ENCODE measurements around the gene PON3. TPM values are rescaled to one million over a fixed set of nuclear protein-coding genes. Genes with fewer than 3 reads are reported as not detected.

Gene PON3
- total RNA-seq, 1 experiment from 2014 or later, result 1.2 TPM

GRCh38 chr7:95405208-95405607, 9.0 kb upstream of the PON3 start:
- no peak for DNase-seq (ENCODE audit: low read depth, low spot score)
- no peak for ATAC-seq
- no peaks in the 10 kb centered on the region for H3K27me3 ChIP-seq (ENCODE audit: control insufficient read depth, insufficient read depth, low read length)
- H3K4me3 ChIP-seq (ENCODE audit: low read depth in 2 of 2, low read length in 2 of 2), result no peak overlapping the region
- BruUV-seq (replicated peaks), result no TSS peak
- in situ Hi-C loops (cut with HindIII; ENCODE audit: low pct_unique_long_range_greater_than_20kb, low sequenced_read_pairs) (no loop called here), intact Hi-C loops (cut with micrococcal nuclease; ENCODE audit: unreplicated experiment) (no loop called here)
- no peak for TF ChIP-seq POLR2AphosphoS5 (IDR thresholded peaks at IDR 0.05; ENCODE audit: low read depth, low read length)
- no peak for TF ChIP-seq TCF7L2 (IDR thresholded peaks at IDR 0.05; ENCODE audit: low read depth, low read length)
- TF ChIP-seq REST (IDR thresholded peaks at IDR 0.05; ENCODE audit: insufficient read depth in 1 of 2, low read depth in 2 of 2, low read length in 1 of 2), result no peak
- TF ChIP-seq SIN3A (IDR thresholded peaks at IDR 0.05; ENCODE audit: borderline replicate concordance, insufficient read depth, low read depth, low read length), result no peak
- TF ChIP-seq, protein P1, sequence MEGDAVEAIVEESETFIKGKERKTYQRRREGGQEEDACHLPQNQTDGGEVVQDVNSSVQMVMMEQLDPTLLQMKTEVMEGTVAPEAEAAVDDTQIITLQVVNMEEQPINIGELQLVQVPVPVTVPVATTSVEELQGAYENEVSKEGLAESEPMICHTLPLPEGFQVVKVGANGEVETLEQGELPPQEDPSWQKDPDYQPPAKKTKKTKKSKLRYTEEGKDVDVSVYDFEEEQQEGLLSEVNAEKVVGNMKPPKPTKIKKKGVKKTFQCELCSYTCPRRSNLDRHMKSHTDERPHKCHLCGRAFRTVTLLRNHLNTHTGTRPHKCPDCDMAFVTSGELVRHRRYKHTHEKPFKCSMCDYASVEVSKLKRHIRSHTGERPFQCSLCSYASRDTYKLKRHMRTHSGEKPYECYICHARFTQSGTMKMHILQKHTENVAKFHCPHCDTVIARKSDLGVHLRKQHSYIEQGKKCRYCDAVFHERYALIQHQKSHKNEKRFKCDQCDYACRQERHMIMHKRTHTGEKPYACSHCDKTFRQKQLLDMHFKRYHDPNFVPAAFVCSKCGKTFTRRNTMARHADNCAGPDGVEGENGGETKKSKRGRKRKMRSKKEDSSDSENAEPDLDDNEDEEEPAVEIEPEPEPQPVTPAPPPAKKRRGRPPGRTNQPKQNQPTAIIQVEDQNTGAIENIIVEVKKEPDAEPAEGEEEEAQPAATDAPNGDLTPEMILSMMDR (IDR thresholded peaks at IDR 0.05), result no peak
- no peaks in the 10 kb centered on the region for H3K4me1 ChIP-seq (ENCODE audit: control insufficient read depth, insufficient read depth, low read length)
- POLR2A ChIA-PET, result no interaction called here
- CTCF ChIA-PET, result no interaction called here
- peaks cover 15% of the 10 kb centered on the region for H3K36me3 ChIP-seq (ENCODE audit: control insufficient read depth, insufficient read depth, low read length)
- no peaks in the 10 kb centered on the region for H3K9me3 ChIP-seq (ENCODE audit: control insufficient read depth, insufficient read depth, low read depth, low read length)
- no peak overlapping the region for H3K27ac ChIP-seq (ENCODE audit: low read length)

DNA sequence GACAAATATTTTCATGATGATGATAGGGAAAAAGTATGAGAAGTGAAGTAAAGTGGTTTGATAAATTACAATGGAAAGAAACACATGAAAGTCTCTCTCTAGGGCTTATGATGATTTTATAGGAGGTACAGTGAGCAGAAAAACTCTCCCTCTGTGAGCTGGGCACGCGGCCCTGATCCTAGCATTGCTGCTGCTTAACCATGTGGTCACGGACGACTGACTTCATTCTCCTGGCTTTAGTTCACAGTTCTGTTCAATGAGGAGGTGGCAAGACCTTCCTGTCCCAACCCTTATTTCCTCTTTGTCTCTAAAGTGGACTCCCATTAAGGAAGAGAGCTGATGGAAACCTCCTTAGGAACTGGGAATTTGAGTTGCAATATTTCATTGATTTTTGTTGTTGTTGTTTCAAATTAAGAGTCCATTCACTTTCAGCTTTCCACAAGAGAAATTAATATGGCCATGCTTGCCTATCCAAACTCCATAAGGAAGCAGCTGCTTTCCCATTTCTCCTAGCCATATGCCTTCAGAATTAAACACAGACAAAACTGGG, 8.2 kb upstream of the PON3 start:
- intact Hi-C loops (cut with micrococcal nuclease; ENCODE audit: unreplicated experiment), result no loop called here
- ATAC-seq, result no peak

More for the DNA sequence above, 8.2 kb upstream of the PON3 start:
- Histone ChIP-seq H3K36me3 (ENCODE audit: control insufficient read depth, insufficient read depth, low read length) (peaks cover 13% of the 10 kb centered on the region), H3K4me1 (ENCODE audit: control insufficient read depth, insufficient read depth, low read length) (no peaks in the 10 kb centered on the region), H3K27ac (ENCODE audit: low read length) (no peak overlapping the region), H3K4me3 (ENCODE audit: low read depth in 2 of 2, low read length in 2 of 2) (no peak overlapping the region), H3K27me3 (ENCODE audit: control insufficient read depth, insufficient read depth, low read length) (no peaks in the 10 kb centered on the region), H3K9me3 (ENCODE audit: control insufficient read depth, insufficient read depth, low read depth, low read length) (no peaks in the 10 kb centered on the region)
- CTCF ChIA-PET, result no interaction called here
- TF ChIP-seq SIN3A (IDR thresholded peaks at IDR 0.05; ENCODE audit: borderline replicate concordance, insufficient read depth, low read depth, low read length) (no peak), REST (IDR thresholded peaks at IDR 0.05; ENCODE audit: insufficient read depth in 1 of 2, low read depth in 2 of 2, low read length in 1 of 2) (no peak), POLR2AphosphoS5 (IDR thresholded peaks at IDR 0.05; ENCODE audit: low read depth, low read length) (no peak), TCF7L2 (IDR thresholded peaks at IDR 0.05; ENCODE audit: low read depth, low read length) (no peak)
- TF ChIP-seq, protein P1 (IDR thresholded peaks at IDR 0.05), result no peak
- POLR2A ChIA-PET, result no interaction called here
- in situ Hi-C loops (cut with HindIII; ENCODE audit: low pct_unique_long_range_greater_than_20kb, low sequenced_read_pairs), result no loop called here
- no peak for DNase-seq (ENCODE audit: low read depth, low spot score)
- no TSS peak for BruUV-seq (replicated peaks)

Measured in Panc1 (cell line).